Lower leg skin (tissue), 3 donors: ENCODE data around the gene CLEC11A.
"Not testable (repeated sequence)": the region's sequence is repeated elsewhere in the genome, so short reads cannot be mapped to it uniquely, and the experiment has no call there.

Experiments
- CTCF ChIP-seq, 3 donors: fragments of 450-650 bp; IDR thresholded peaks; one replicate each; pipeline ENCODE4 v1.5.1; 2016; ENCODE audit warnings: antibody characterized with exemption in 3 of 3, mild to moderate bottlenecking in 3 of 3, moderate library complexity in 2 of 3
- POLR2A ChIP-seq, 2 donors: fragments of 450-650 bp; IDR thresholded peaks; one replicate each; pipeline ENCODE4 v1.6.1; 2016 to 2017; ENCODE audit warnings: antibody characterized with exemption in 2 of 2, mild to moderate bottlenecking in 1 of 2, moderate library complexity in 1 of 2

GRCh38 chr19:50767263-50767662, 44.1 kb downstream of the CLEC11A start:
- TF ChIP-seq CTCF, POLR2A (IDR thresholded peaks at IDR 0.05): not testable (repeated sequence)
